ENCODE data around the gene KLHL20. TPM values are rescaled to one million over a fixed set of nuclear protein-coding genes. Genes with fewer than 3 reads are reported as not detected.

The KLHL20 gene
- total and polyA plus RNA-seq, 2 donors (not counting 3 experiments of a cell fraction or from before 2014, with no cell fraction given): 14.0 to 26.9 TPM

DNA sequence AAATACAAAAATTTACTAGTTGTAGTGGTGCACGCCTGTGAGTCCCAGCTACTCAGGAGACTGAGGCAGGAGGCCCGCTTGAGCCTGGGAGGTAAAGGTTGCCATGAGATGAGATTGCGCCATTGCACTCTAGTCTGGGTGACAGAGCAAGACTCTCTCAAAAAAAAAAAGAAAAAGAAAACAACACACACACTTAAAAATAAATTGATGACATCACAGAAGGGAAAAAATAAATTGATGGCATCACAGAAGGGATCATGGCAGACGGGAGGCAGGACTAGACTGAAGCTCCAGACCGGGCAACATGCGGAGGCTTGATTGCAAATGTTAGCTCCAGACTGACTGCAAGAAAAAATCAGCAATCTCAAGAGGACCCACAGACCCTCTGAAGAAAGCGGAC, 43.3 kb downstream of the KLHL20 start:
- H2AFZ ChIP-seq (ENCODE audit: low read depth, low read length): no peak overlapping the region
- no peaks in the 10 kb centered on the region for H3K9me3 ChIP-seq (replicated peaks; ENCODE audit: control insufficient read depth, insufficient read depth, low read length)
- H4K20me1 ChIP-seq (replicated peaks; ENCODE audit: control insufficient read depth, extremely low read depth, insufficient read depth, low read length): no peaks in the 10 kb centered on the region
- dilution Hi-C loops (cut with MboI; ENCODE audit: extremely low pct_ligation_motif_present, low sequenced_read_pairs) (no loop called here), intact Hi-C loops (cut with micrococcal nuclease) (no loop called here)
- DNase-seq (ENCODE audit: low read depth, low spot score) (no peak), FAIRE-seq (no peak)
- ChIA-PET CTCF (no interaction called here), POLR2A (no interaction called here)
- peaks cover 10 to 12% of the 10 kb centered on the region in 2 experiments for H3K36me3 ChIP-seq (ENCODE audit: control insufficient read depth in 2 of 2, extremely low read depth in 1 of 2, insufficient read depth in 2 of 2, low read length in 2 of 2)
- H3K79me2 ChIP-seq (ENCODE audit: control insufficient read depth, insufficient read depth, low read length): no peaks in the 10 kb centered on the region
- no peak overlapping the region for H3K9ac ChIP-seq (replicated peaks; ENCODE audit: extremely low read depth, insufficient read depth, low read length)
- no peaks in the 10 kb centered on the region for H3K9me1 ChIP-seq (replicated peaks; ENCODE audit: control insufficient read depth, extremely low read depth, insufficient read depth, low read length)
- TF ChIP-seq FOS (IDR thresholded peaks at IDR 0.05; ENCODE audit: borderline replicate concordance, insufficient read depth, low read length): no peak
- TF ChIP-seq GATA2 (IDR thresholded peaks at IDR 0.05; ENCODE audit: insufficient read depth, insufficient read length, low read depth, low read length): no peak
- no peak for TF ChIP-seq MYC (IDR thresholded peaks at IDR 0.05; ENCODE audit: low read depth, low read length)
- TF ChIP-seq, protein P1, sequence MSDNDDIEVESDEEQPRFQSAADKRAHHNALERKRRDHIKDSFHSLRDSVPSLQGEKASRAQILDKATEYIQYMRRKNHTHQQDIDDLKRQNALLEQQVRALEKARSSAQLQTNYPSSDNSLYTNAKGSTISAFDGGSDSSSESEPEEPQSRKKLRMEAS (IDR thresholded peaks at IDR 0.05; ENCODE audit: insufficient read depth, insufficient read length): no peak
- TF ChIP-seq, protein P2, sequence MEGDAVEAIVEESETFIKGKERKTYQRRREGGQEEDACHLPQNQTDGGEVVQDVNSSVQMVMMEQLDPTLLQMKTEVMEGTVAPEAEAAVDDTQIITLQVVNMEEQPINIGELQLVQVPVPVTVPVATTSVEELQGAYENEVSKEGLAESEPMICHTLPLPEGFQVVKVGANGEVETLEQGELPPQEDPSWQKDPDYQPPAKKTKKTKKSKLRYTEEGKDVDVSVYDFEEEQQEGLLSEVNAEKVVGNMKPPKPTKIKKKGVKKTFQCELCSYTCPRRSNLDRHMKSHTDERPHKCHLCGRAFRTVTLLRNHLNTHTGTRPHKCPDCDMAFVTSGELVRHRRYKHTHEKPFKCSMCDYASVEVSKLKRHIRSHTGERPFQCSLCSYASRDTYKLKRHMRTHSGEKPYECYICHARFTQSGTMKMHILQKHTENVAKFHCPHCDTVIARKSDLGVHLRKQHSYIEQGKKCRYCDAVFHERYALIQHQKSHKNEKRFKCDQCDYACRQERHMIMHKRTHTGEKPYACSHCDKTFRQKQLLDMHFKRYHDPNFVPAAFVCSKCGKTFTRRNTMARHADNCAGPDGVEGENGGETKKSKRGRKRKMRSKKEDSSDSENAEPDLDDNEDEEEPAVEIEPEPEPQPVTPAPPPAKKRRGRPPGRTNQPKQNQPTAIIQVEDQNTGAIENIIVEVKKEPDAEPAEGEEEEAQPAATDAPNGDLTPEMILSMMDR (IDR thresholded peaks at IDR 0.05; ENCODE audit: extremely low read depth in 1 of 2, insufficient read depth in 1 of 2, low read depth in 1 of 2, low read length in 2 of 2): no peak
- no peak for TF ChIP-seq POLR2AphosphoS5 (IDR thresholded peaks at IDR 0.05; ENCODE audit: insufficient read depth, low read depth, low read length)
- TF ChIP-seq POLR2A (IDR thresholded peaks at IDR 0.05; ENCODE audit: low read depth, low read length): no peak
- no peaks in the 10 kb centered on the region for H3K4me1 ChIP-seq (ENCODE audit: control insufficient read depth, extremely low read depth, insufficient read depth, low read length)
- no peaks in the 10 kb centered on the region for H3K27me3 ChIP-seq (ENCODE audit: control insufficient read depth in 2 of 2, insufficient read depth in 2 of 2, low read length in 2 of 2)
- no TSS peak for BruUV-seq (replicated peaks)
- H3K27ac ChIP-seq (ENCODE audit: insufficient read depth, low read depth, low read length): no peak overlapping the region
- H3K4me2 ChIP-seq (ENCODE audit: insufficient read depth, low read length): no peak overlapping the region
- H3K4me3 ChIP-seq (replicated peaks in 1 of 3; ENCODE audit: insufficient read depth in 1 of 3, low read depth in 1 of 3, low read length in 3 of 3): no peak overlapping the region

All from endothelial cell of umbilical vein (primary cell).